Femur (tissue), 1 donor: Measurements from ENCODE around the gene SRXN1.

Experiments
- DNase-seq: peaks from one replicate; pipeline ENCODE4 v3.0.0-alpha.2; 2017

Gene SRXN1

DNA sequence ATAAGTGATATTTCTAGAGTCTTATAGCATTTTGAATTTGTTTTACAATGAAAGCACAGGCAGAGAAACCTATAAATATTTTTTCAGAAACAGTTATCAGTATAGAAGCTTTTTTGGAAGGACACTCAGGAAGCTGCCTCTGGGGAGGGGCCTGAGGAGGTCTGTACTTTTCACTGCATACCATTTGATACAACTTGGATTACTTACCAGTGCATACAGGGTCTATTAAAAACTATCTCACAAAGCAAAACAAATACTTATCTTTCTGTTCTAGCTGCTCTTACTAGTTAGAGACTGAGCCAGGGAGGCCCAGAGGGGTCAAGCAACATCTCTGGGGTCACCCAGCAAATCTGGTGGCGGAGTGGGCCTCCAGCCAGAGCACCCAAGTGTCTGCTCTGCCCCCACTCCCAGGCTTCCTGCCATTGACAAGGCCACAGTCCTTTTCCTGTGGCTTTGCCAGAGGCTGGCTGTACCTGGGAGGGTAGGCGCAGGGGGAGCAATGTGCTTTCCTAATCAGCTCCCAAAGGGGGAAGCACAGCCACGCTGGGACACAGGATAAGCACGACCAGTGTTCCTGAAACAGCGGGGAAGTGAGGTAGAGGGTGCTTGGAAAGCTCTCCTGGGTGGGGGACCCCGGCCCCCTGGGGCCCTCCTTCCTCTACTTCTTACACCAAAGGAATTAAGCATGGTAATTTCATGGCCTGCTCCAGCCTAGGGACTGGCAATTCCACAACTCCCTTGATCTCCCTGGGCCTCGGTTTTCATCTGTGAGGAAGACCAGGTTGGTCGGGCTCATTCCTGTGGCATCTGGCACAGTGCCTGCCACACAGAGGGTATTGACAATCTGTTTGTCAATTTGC lies 50.7 kb downstream of the SRXN1 start:
- no peak for DNase-seq

DNA sequence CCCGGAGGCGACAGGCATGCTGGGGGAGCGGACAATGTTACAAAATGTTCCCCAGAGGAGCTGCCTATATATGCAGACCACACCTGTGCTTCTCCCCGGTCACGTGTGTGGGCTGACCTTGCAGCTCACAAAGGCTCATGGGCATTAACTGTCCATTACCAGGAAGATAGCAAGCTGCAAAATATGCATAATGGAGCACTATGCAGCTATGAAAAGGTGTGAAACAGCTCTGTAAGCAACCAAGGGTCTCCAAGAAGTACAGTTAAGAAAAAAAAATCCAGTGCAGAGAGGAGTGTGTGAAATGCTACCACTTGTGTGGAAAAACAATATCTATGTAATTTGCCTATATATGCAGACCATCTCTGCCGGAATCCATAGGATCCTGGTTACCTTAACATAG lies 52.3 kb downstream of the SRXN1 start:
- DNase-seq, result no peak

DNA sequence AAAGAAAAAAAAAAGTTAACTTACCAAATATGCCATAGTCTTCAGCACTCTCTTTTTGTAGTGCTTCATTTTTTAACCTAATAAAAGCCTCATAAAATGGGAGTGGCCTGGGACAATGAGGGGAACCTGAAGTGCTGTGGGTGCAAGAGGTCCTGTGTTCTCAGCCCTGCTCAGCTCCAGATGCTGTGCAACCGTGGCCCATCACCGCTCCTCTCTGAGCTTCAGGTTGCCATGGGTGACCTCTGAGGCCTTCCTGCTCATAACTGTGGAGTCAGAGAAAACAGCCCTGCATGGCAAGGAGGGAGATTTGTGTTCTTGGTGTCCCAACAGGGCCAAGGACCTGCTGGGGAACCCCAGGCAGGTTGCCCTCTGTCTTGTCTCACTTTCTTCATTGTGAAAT lies 52.9 kb downstream of the SRXN1 start:
- DNase-seq, result no peak

DNA sequence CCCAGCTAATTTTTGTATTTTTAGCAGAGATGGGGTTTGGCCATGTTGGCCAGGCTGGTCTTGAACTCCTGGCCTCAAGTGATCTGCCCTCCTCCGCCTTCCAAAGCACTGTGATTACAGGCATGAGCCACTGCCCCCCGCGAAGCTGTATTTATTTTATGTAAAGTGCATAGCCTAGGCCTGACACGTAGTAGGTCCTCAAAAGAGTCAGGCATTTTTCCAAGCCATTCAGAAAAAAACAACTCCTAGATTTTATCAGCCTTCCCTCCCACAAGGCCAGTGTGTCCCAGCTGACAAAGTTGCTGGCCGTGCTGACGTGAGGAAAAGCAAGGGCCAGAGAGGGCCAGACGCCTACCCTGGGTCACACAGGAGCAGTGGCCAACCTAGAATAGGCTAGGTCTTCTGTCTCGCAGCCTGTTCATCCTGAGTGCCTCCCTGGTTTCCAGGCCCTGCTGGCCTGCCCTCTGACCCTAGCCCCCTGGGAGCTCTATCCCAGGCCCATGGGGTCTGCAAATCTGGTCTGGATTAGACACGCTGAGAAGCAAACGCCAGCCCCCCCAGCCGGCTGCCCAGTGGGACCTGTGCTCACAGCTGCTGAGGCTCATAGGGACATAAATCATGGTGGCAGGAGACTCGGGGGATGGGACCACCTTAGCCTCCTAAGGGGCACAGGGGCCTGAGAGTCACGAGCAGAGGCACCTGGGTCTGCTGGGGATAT lies 54.7 kb downstream of the SRXN1 start:
- no peak for DNase-seq

DNA sequence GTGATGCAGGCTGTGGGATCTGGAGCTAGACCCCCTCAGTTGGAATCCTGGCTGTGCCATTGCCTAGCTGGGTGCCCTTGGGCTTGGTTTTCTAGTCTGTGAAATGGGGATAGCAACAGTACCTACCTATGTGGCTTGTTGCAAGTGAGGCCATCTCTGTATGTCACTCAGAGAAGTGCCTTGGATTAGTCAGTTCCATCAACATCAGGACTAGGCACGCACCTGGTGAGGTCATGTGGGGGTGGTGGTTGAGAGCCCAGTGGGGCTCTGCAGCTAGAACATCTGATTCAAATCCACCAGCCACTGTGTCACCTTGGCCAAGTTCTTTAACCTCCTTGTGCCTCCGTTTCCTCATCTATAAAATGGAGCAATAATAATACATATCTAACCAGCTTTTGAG lies 55.4 kb downstream of the SRXN1 start:
- no peak for DNase-seq
